Stimulated activated CD8-positive, alpha-beta memory T cell treated with anti-CD3 and anti-CD28 coated beads, Interleukin-2, amount 100 ng/mL, for 48 hours (primary cell): ENCODE results near the gene CDC73.
"Not testable (repeated sequence)": the region's sequence is repeated elsewhere in the genome, so short reads cannot be mapped to it uniquely, and the experiment has no call there.

Experiments used
- DNase-seq, 2 donors: peaks; one replicate each; pipeline ENCODE4 v3.0.0-alpha.2; 2020; ENCODE audit warnings: low read depth in 2 of 2

CDC73 gene

DNA sequence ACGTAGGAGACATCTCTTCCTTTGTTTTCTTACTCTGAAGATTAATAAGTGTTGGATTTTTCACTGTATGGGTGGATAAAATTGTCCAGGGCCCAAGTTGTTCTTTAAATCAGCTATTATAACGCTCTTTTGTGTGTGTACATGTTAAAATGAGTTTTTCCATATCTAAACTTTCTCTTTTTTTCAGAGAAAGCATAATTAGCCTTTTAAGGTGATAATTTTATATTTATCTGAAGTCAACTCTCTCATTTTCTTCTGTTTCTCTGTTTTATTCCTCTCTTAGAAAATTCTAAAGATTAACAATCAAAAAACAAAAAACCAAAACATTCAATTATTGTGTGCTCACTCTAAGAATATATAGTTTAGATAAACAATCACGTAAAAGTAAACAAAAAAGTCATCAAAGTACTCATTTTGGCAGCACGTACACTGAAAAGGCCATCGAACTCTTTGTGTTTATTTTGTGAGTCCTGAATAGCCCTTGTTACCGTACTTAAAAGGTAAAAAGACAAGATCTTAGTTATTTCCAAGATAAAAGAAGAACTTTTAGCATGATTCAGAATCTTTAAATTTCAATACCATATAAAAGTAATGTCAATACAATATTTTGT lies 7.2 kb upstream of the CDC73 start:
- DNase-seq, result no peak

- DNase-seq, result no peak
These were observed 6.1 kb upstream of the CDC73 start for GRCh38 chr1:193115629-193116227.

GRCh38 chr1:193117167-193117566 lies 4.7 kb upstream of the CDC73 start:
- not testable (repeated sequence) for DNase-seq

DNA sequence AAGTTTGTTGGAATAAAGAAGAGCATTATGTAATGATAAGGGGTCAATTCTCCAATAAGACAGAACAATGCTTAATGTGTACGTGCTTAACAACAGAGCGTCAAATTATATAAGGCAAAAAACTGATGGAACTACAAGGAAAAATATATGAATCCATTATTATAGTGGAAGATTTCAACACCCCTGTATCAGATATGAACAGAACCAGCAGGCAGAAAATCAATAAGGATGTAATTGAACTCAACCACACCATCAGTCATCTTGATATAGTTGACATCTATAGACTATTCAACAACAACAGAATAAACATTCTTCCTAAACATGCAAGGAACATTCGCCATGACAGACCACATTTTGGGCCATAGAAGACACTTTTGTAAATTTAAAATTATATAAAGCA lies 3.6 kb upstream of the CDC73 start:
- DNase-seq, result no peak

- DNase-seq, result no peak
These were observed 2.8 kb upstream of the CDC73 start for GRCh38 chr1:193118803-193119730.

- DNase-seq, result no peak
These were observed 1.1 kb upstream of the CDC73 start for GRCh38 chr1:193120604-193121166.

GRCh38 chr1:193123751-193124150 lies 1.9 kb downstream of the CDC73 start:
- DNase-seq, result no peak

- no peak for DNase-seq
These were observed 3.5 kb downstream of the CDC73 start for GRCh38 chr1:193125369-193125768.

DNA sequence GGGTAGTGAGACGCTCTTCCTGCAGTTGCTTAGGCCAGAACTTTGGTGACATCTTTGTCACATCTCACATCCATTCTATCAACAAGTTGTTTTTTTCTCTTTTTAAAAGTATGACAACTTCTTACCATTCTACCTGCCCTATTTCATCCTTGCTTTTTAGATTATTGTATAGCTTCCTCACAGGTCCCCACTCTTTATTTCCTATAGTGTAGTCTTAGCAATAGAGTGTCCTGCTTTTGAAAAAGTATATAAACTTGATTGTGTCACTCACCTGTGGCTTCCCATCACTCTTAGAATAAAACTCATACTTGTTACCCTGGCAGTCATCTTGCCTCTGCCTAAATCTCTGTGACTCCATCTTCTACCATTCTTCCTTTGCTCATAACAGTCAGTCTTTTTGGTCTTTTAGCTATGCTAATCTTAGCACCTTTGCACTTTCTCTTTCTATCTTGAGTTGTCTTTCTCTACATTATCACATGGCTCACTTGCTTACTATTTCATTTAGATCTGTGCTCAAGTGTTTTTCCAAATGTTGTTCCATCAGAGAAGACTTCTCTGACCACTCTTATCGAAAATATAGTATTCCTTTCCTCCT lies 9.5 kb downstream of the CDC73 start:
- DNase-seq, result no peak

GRCh38 chr1:193140254-193140653 lies 18.4 kb downstream of the CDC73 start:
- DNase-seq, result no peak

DNA sequence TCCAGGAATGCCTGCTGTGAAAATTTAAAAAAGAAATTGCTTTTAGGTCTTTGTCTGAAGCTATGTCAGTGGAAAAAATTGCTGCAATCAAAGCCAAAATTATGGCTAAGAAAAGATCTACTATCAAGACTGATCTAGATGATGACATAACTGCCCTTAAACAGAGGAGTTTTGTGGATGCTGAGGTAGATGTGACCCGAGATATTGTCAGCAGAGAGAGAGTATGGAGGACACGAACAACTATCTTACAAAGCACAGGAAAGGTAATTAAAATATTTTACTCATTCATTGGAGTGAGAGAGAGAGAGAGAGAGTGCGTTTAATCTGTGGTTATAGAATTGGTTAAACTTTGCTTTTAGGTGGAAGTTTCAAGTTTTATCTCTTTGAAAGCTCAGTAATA lies 20.0 kb downstream of the CDC73 start:
- DNase-seq, result no peak

GRCh38 chr1:193142409-193142808 lies 20.6 kb downstream of the CDC73 start:
- DNase-seq, result no peak

DNA sequence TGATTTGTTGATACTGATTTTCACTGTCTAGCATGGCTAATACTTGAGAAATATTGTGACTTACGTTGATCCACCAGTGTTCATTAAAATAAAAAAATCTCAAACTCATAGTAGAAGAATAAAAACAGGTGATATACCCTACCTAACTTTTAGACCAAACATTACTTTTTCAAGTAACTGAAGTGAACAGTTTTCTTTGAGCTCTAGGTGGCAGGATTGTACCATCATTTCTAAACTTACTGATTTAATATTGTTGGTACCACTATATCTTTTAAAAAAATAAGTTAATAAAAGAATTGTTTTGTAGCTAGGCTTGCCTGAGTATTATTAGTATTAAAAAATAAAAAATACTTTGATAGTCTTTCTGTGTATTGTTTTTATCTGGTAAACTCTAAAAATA lies 21.5 kb downstream of the CDC73 start:
- no peak for DNase-seq

DNA sequence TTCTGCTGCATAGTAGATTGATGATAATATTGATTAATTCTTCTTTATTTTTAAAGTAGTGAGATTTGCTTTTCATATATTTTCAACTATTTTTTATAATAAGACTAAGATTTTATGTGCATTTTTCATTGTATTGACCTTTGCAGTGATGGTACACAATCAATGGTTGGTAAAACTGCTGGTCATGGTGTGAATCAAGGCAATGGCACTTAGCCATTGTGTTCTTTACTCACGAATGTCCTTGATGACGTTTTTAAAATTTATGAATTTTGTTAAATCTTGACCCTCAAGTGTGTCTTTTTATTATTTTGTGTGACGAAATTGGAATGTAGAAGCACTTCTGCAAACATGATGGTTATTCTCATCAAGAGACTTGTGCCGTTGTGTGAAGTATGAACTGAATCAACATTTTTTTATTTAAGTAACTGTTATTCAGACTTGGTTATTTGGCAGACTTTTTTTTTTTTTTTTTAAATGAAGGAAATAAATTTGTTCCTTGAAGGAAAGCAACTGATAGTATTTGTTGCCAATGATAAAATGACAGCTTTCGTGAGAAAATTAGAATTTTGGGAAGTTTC lies 22.6 kb downstream of the CDC73 start:
- no peak for DNase-seq

GRCh38 chr1:193144999-193145398 lies 23.2 kb downstream of the CDC73 start:
- no peak for DNase-seq

DNA sequence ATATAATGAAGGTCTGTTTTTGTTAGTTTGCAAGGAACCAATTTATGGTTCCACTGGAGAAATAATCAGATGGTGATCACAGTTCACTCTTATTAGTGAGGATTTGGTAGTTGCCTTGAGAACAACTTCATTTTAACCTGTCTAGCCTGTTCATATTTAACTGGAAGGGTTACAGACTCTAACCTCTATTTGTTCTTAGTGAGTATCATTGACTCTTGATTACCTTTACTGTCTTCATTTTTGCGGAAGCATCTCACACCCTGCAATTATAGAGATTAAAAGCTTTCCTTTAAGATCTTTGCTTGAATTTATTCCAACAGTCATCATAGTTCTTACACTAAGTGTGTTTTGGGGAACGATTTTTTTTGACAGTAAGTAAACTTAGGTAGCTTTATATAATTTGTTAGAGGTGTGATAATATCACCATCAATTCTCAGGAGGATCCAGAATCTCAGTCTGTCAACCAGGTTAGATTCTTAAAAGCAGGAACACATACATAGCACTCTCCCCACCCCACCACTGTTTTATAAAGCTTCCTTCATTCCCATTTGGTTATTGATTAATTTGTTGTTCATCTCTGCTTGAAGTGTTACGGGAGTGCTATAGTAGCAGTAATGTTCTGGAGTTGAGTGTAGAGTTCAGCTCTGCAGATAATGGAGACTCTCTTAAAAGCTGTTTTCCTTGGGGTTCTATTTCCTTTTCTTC lies 34.4 kb downstream of the CDC73 start:
- no peak for DNase-seq

DNA sequence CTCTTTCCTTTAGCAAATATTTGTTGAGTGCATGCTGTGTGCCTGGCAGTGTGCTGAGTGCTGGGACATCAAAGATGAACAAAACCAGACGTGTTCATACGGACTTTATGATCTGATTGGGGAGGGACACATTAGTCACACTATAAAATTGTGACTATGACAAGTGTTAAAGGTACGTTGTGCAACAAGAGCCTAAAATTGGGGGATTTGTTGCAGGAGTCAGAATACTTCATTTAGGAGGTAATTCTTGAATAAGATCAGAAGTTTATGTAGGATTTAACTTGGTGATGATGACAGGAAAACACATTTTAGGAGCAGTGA lies 35.0 kb downstream of the CDC73 start:
- no peak for DNase-seq

DNA sequence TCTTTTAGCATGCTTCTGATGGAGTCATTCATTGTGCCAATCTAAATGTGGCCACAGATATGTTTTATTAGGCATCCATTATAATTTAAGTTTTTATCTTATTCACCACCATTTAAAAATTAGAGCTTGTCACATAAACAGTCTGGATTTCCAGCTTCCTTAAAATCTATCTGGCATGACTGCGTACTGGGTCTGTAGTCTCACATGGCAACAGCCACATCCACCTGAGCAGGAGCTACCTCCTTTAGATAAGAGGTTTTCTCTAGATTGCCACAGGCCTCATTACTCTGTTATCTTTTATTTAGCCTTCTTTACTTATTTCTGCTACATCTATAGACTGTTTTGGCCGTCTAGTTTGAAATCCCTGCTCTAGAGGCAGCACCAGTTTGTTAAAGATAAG lies 35.5 kb downstream of the CDC73 start:
- no peak for DNase-seq

DNA sequence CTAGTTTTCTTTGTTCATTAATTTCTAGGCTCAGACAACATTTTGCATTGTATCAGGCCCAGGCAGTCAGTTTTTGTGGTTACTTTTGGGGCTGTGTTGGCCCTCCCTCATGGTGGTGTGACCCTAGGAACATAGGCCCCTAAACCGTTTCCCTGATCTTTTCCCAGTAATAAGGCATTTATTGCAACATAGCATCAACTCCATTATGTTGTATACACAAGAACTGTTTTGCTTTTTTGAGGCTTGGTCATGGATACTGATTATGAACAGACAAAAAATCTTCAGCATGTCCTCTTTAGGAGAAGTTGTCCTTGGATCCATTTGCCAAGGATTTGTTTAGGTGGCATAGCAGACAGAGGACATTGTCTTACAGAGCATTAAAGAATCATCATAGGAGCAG lies 54.3 kb downstream of the CDC73 start:
- no peak for DNase-seq

GRCh38 chr1:193176788-193177187 lies 55.0 kb downstream of the CDC73 start:
- no peak for DNase-seq

DNA sequence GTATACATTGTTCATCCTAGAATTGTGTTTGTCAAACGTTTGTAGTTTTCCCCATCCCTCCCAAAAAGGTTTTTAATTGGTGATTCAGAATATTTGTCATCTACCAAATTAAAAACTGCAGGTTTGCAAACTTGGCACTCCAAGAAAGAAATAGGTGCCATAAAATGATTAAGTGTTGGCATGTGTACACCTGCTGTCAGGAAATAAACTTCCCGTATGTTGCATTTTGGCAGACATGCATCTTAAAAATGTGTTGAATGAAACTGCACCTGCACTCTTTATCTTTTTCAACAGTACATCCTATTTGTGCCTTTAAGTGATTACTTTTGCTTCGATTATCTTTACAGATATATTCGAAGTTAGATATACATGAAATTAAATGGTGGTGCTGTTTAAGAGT lies 57.3 kb downstream of the CDC73 start:
- no peak for DNase-seq
